A673 (cell line): ENCODE results near the gene BUB1B.

ENCODE experiments used
- EZH2 ChIP-seq: fragments of 200-600 bp; sonication (generic); IDR thresholded peaks from 2 replicates; pipeline ENCODE4 v1.6.1; 2017; ENCODE audit warnings: borderline replicate concordance, low read depth, mild to moderate bottlenecking, mixed read lengths, antibody characterized with exemption, low read length; ENCODE audit not compliant: poor library complexity, severe bottlenecking
- TF ChIP-seq, protein P1 (sequence below): fragments of 300-800, 200-600 bp; sonication (generic); conservative IDR thresholded peaks from 2 replicates; pipeline ENCODE4 v1.5.1; 2017; ENCODE audit warnings: low read depth, mild to moderate bottlenecking, antibody characterized with exemption, low read length, moderate library complexity, mixed read lengths

DNA sequence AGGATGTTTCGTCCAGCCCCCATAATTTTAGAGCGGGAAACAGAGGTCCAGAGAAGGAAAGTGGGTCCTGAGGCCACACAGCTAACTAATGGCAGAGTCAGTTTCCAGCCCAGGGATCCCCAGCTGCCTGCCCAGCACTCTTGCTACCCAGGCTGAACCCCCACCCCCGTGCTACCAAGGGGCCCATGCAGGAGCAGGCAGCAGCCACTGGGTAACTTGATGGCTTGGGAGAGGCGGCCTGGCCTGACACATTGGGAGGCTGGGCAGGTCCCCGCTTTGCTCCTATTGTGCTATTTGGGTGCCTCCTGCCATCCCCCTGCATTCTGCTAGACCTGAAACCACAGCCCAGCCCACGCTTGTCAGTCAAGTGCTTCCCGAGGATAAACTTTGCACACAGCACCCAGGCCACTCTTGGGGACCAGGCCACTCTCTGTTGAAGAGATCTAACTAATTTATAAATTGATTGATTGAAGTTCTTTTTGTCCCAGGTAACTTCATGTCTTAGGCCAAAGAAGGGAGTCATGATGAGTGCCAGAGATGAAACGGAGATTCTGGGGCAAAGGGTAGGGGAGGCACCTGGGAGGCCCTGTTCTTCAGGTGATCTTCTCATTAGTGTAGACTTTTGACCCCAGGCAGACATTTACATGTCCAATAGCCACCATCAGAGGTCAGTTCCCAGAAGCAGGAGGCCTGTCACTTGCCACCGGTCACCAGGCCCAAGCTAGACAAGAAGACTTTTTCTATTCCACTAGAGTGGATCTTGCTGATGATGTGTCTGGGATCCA, 85.0 kb downstream of the BUB1B start:
- TF ChIP-seq, protein P1, sequence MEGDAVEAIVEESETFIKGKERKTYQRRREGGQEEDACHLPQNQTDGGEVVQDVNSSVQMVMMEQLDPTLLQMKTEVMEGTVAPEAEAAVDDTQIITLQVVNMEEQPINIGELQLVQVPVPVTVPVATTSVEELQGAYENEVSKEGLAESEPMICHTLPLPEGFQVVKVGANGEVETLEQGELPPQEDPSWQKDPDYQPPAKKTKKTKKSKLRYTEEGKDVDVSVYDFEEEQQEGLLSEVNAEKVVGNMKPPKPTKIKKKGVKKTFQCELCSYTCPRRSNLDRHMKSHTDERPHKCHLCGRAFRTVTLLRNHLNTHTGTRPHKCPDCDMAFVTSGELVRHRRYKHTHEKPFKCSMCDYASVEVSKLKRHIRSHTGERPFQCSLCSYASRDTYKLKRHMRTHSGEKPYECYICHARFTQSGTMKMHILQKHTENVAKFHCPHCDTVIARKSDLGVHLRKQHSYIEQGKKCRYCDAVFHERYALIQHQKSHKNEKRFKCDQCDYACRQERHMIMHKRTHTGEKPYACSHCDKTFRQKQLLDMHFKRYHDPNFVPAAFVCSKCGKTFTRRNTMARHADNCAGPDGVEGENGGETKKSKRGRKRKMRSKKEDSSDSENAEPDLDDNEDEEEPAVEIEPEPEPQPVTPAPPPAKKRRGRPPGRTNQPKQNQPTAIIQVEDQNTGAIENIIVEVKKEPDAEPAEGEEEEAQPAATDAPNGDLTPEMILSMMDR, result no peak
- TF ChIP-seq EZH2, result no peak
